HEK293 (cell line): ENCODE data around the gene CSMD2.

Source experiments
- CTCF ChIA-PET: fragments of 350-600 bp; formaldehyde crosslinking; extraction: SDS; loops from one replicate; lab custom pipeline; 2021; ENCODE audit warnings: antibody characterized with exemption; lab: Yijun Ruan, JAX
- POLR2A ChIA-PET: fragments of 300-600 bp; formaldehyde crosslinking; extraction: SDS; loops from one replicate; lab custom pipeline; 2020; ENCODE audit warnings: antibody characterized with exemption, inconsistent platforms; lab: Yijun Ruan, JAX
- H3K27ac ChIP-seq: fragments of 200-500 bp; sonication (Bioruptor generic); 2 replicates; pipeline ENCODE4 v1.5.1; 2014; ENCODE audit warnings: low read depth, low read length, control low read depth, inconsistent platforms; ENCODE audit errors: extremely low read depth
- H3K36me3 ChIP-seq, 2 experiments: fragments of 200-500 bp in 1 of 2; sonication (Bioruptor generic) in 1 of 2; 1 replicate in 1 of 2; 2 replicates in 1 of 2; pipeline ENCODE4 v1.5.1; 2014 to 2017; ENCODE audit warnings: inconsistent platforms in 2 of 2, low read length in 2 of 2; ENCODE audit not compliant: control insufficient read depth in 2 of 2, insufficient read depth in 1 of 2
- H3K4me1 ChIP-seq: fragments of 200-500 bp; sonication (Bioruptor generic); 2 replicates; pipeline ENCODE4 v1.5.1; 2014; ENCODE audit warnings: mild to moderate bottlenecking, low read length, inconsistent platforms; ENCODE audit not compliant: control insufficient read depth, insufficient read depth
- H3K4me3 ChIP-seq: 2 replicates; pipeline ENCODE4 v1.5.1; 2011; ENCODE audit warnings: low read depth, mild to moderate bottlenecking, control low read depth, low read length, moderate library complexity
- H3K9me3 ChIP-seq: fragments of 200-500 bp; sonication (Bioruptor generic); 2 replicates; pipeline ENCODE4 v1.5.1; 2014; ENCODE audit warnings: low read depth, low read length, inconsistent platforms; ENCODE audit not compliant: control insufficient read depth, insufficient read depth
- BCL11B ChIP-seq: fragments of 450-650 bp; formaldehyde crosslinking; IDR thresholded peaks from 2 replicates; pipeline ENCODE4 v1.5.1; 2016; ENCODE audit warnings: low read depth, missing biosample characterization, missing genetic modification characterization
- BCL6B ChIP-seq: fragments of 450-650 bp; formaldehyde crosslinking; IDR thresholded peaks from 2 replicates; pipeline ENCODE4 v1.5.1; 2017; ENCODE audit warnings: missing biosample characterization, missing genetic modification characterization
- EGR2 ChIP-seq: fragments of 450-650 bp; formaldehyde crosslinking; IDR thresholded peaks from 2 replicates; pipeline ENCODE4 v1.5.1; 2016; ENCODE audit warnings: low read depth, missing biosample characterization, missing genetic modification characterization
- GLIS2 ChIP-seq: fragments of 450-650 bp; formaldehyde crosslinking; IDR thresholded peaks from 2 replicates; pipeline ENCODE4 v1.5.1; 2016; ENCODE audit warnings: missing biosample characterization, missing genetic modification characterization
- HIC1 ChIP-seq: fragments of 450-650 bp; formaldehyde crosslinking; IDR thresholded peaks from 2 replicates; pipeline ENCODE4 v1.5.1; 2016; ENCODE audit warnings: missing biosample characterization, missing genetic modification characterization
- HOXC10 ChIP-seq: sonication (generic); formaldehyde crosslinking; IDR thresholded peaks from 2 replicates; pipeline ENCODE4 v1.8.1; 2023; ENCODE audit warnings: mild to moderate bottlenecking, missing genetic modification reagents
- RBAK ChIP-seq: fragments of 450-650 bp; formaldehyde crosslinking; IDR thresholded peaks from 2 replicates; pipeline ENCODE4 v1.5.1; 2016; ENCODE audit warnings: missing biosample characterization, missing genetic modification characterization
- ZBTB10 ChIP-seq: fragments of 450-650 bp; formaldehyde crosslinking; IDR thresholded peaks from 2 replicates; pipeline ENCODE4 v1.5.1; 2016; ENCODE audit warnings: missing biosample characterization, missing genetic modification characterization
- ZFHX2 ChIP-seq: fragments of 450-650 bp; formaldehyde crosslinking; conservative IDR thresholded peaks from 2 replicates; pipeline ENCODE4 v1.5.1; 2016; ENCODE audit warnings: missing biosample characterization, missing genetic modification characterization
- ZFP3 ChIP-seq: fragments of 450-650 bp; formaldehyde crosslinking; IDR thresholded peaks from 2 replicates; pipeline ENCODE4 v1.5.1; 2016; ENCODE audit warnings: low read depth, missing biosample characterization, missing genetic modification characterization
- ZNF133 ChIP-seq: fragments of 450-650 bp; formaldehyde crosslinking; IDR thresholded peaks from 2 replicates; pipeline ENCODE4 v1.5.1; 2016; ENCODE audit warnings: missing biosample characterization, missing genetic modification characterization
- ZNF140 ChIP-seq: fragments of 450-650 bp; formaldehyde crosslinking; IDR thresholded peaks from 2 replicates; pipeline ENCODE4 v1.5.1; 2016; ENCODE audit warnings: missing biosample characterization, missing genetic modification characterization
- ZNF174 ChIP-seq: fragments of 450-650 bp; formaldehyde crosslinking; IDR thresholded peaks from 2 replicates; pipeline ENCODE4 v1.5.0; 2017; ENCODE audit warnings: missing biosample characterization, mild to moderate bottlenecking, missing genetic modification characterization
- ZNF184 ChIP-seq: fragments of 450-650 bp; IDR thresholded peaks from 2 replicates; pipeline ENCODE4 v1.5.1; 2018; ENCODE audit warnings: missing biosample characterization, mild to moderate bottlenecking, missing genetic modification characterization
- ZNF221 ChIP-seq: fragments of 450-650 bp; formaldehyde crosslinking; IDR thresholded peaks from 2 replicates; pipeline ENCODE4 v1.5.1; 2017; ENCODE audit warnings: missing biosample characterization, missing genetic modification characterization, borderline replicate concordance
- ZNF433 ChIP-seq: fragments of 450-650 bp; formaldehyde crosslinking; IDR thresholded peaks from 2 replicates; pipeline ENCODE4 v1.5.1; 2016; ENCODE audit warnings: missing biosample characterization, missing genetic modification characterization, low read depth
- ZNF558 ChIP-seq: fragments of 450-650 bp; formaldehyde crosslinking; IDR thresholded peaks from 2 replicates; pipeline ENCODE4 v1.5.1; 2016; ENCODE audit warnings: missing biosample characterization, missing genetic modification characterization
- ZNF600 ChIP-seq: fragments of 450-650 bp; formaldehyde crosslinking; IDR thresholded peaks from 2 replicates; pipeline ENCODE4 v1.5.1; 2016; ENCODE audit warnings: missing biosample characterization, missing genetic modification characterization
- ZNF645 ChIP-seq: fragments of 450-650 bp; formaldehyde crosslinking; IDR thresholded peaks from 2 replicates; pipeline ENCODE4; 2016; ENCODE audit warnings: missing biosample characterization, missing genetic modification characterization
- ZNF701 ChIP-seq: fragments of 450-650 bp; formaldehyde crosslinking; IDR thresholded peaks from 2 replicates; pipeline ENCODE4 v1.5.1; 2016; ENCODE audit warnings: missing biosample characterization, missing genetic modification characterization
- ZNF776 ChIP-seq: fragments of 450-650 bp; formaldehyde crosslinking; IDR thresholded peaks from 2 replicates; pipeline ENCODE4 v1.5.0; 2017; ENCODE audit warnings: missing biosample characterization, missing genetic modification characterization, borderline replicate concordance
- ZNF777 ChIP-seq: fragments of 450-650 bp; formaldehyde crosslinking; IDR thresholded peaks from 2 replicates; pipeline ENCODE4 v1.5.1; 2017; ENCODE audit warnings: missing biosample characterization, missing genetic modification characterization, borderline replicate concordance

Gene CSMD2

GRCh38 chr1:34165422-34165921 is 442 bp upstream of the CSMD2 start (continued):
- TF ChIP-seq HOXC10 (CRISPR knock-in tag) (no peak), ZBTB10 (peak; percentile 87), ZNF133 (tag by site-specific recombination) (no peak), ZNF140 (tag by site-specific recombination) (no peak)

- peak overlapping the region; percentile 49 for H3K4me3 ChIP-seq
- CTCF ChIA-PET: interaction anchor here (0.5 to 2.7 kb wide), 18 partner anchors 8 to 579 kb away, joined by 3 to 27 read pairs (median 4); no protein-coding TSS in a partner anchor
- no peak overlapping the region for H3K27ac ChIP-seq
- no peaks in the 10 kb centered on the region for H3K36me3 ChIP-seq
- 0 out of 2 replicates have a peak, but pooled peaks cover 3% of the 10 kb centered on the region for H3K4me1 ChIP-seq
- POLR2A ChIA-PET: interaction anchor here (0.6 to 1.5 kb wide), 2 partner anchors 50 to 531 kb away, joined by 5 to 8 read pairs; no protein-coding TSS in a partner anchor
- H3K9me3 ChIP-seq: no peaks in the 10 kb centered on the region
- TF ChIP-seq ZBTB10 (0 out of 2 replicates have a peak, but pooled peaks have one; percentile 19), EGR2 (tag by site-specific recombination) (no peak), GLIS2 (tag by site-specific recombination) (peak; percentile 30; the same call in 1 of the 2 replicates), ZFP3 (tag by site-specific recombination) (no peak), ZNF433 (tag by site-specific recombination) (no peak), ZNF184 (tag by site-specific recombination) (no peak), ZNF776 (tag by site-specific recombination) (no peak), ZNF701 (tag by site-specific recombination) (no peak), ZNF777 (tag by site-specific recombination) (peak; percentile 28; the same call in 1 of the 2 replicates), RBAK (tag by site-specific recombination) (no peak), BCL11B (no peak), BCL6B (tag by site-specific recombination) (no peak), ZNF645 (tag by site-specific recombination) (no peak), HIC1 (tag by site-specific recombination) (no peak), ZFHX2 (tag by site-specific recombination) (0 out of 2 replicates have a peak, but pooled peaks have one; percentile 27), ZNF600 (tag by site-specific recombination) (no peak), ZNF558 (tag by site-specific recombination) (no peak), ZNF174 (tag by site-specific recombination) (no peak), ZNF221 (tag by site-specific recombination) (no peak)
Observed at GRCh38 chr1:34163792-34164731, 968 bp downstream of the CSMD2 start.
